ENCODE data around the gene DDX49. TPM values are rescaled to one million over a fixed set of nuclear protein-coding genes. Genes with fewer than 3 reads are reported as not detected.

The DDX49 gene
- polyA plus RNA-seq, 1 of the 3 experiments (the other 2 are of a cell fraction) = 86.8 TPM

GRCh38 chr19:18975869-18976268 lies 56.4 kb downstream of the DDX49 start:
- H3F3A ChIP-seq (replicated peaks; ENCODE audit: insufficient read depth) = peaks cover 5% of the 10 kb centered on the region
- no peak overlapping the region for H3K4me3 ChIP-seq (ENCODE audit: low read depth in 2 of 2, low read length in 1 of 2)
- no peaks in the 10 kb centered on the region for H3K9me3 ChIP-seq
- 0 out of 4 replicates have a peak, but pooled peaks cover 0 to 5% of the 10 kb centered on the region in 2 experiments for H3K4me1 ChIP-seq (ENCODE audit: control insufficient read depth in 1 of 2, insufficient read depth in 2 of 2, low read depth in 1 of 2, low read length in 1 of 2)
- H3K9me2 ChIP-seq = no peaks in the 10 kb centered on the region
- DNase-seq = no peak
- H3K79me2 ChIP-seq (ENCODE audit: insufficient read depth) = no peaks in the 10 kb centered on the region
- H3K27ac ChIP-seq (ENCODE audit: low read depth in 2 of 2, low read length in 1 of 2) = no peak overlapping the region
- 89% methylated on average over 10 of the region's 10 CpGs for WGBS (ENCODE audit: low lambda C conversion rate)
- ChIA-PET CTCF (interaction anchor here (1.3 kb wide), 1 partner anchor 11 kb away, joined by 3 read pairs; no protein-coding TSS in a partner anchor), POLR2A (no interaction called here)
- H4K20me1 ChIP-seq (ENCODE audit: insufficient read depth) = no peaks in the 10 kb centered on the region
- H3K27me3 ChIP-seq (ENCODE audit: insufficient read depth) = no peaks in the 10 kb centered on the region
- H3K4me2 ChIP-seq = no peak overlapping the region
- H3K9ac ChIP-seq = no peak overlapping the region
- TF ChIP-seq IRF3 (IDR thresholded peaks at IDR 0.05; ENCODE audit: low read depth, low read length) = no peak
- H3K36me3 ChIP-seq (replicated peaks in 1 of 2; ENCODE audit: control insufficient read depth in 1 of 2, insufficient read depth in 2 of 2, low read length in 1 of 2) = no peaks in the 10 kb centered on the region
- no peak overlapping the region for H2AFZ ChIP-seq (ENCODE audit: low read depth)

Other genes starting within 250 kb of the DDX49 start
- 2.2 and 5.0 TPM in 2 replicates for gene CRTC1, start 236.0 kb upstream of the DDX49 start, polyA plus RNA-seq (2012; rRNA removed)
- 0.26 and 0.42 TPM in 2 replicates for gene COMP, start 128.4 kb upstream of the DDX49 start, polyA plus RNA-seq (2012; rRNA removed)
- 20.3 and 33.3 TPM in 2 replicates for gene UPF1, start 87.8 kb upstream of the DDX49 start, polyA plus RNA-seq (2012; rRNA removed)
- gene CERS1, start 23.6 kb upstream of the DDX49 start, polyA plus RNA-seq (2012; rRNA removed) = 5.4 and 7.3 TPM in 2 replicates
- gene COPE, start 328 bp upstream of the DDX49 start, polyA plus RNA-seq (2012; rRNA removed) = 412 and 450 TPM in 2 replicates
- 81.0 and 83.0 TPM in 2 replicates for gene HOMER3, start 21.5 kb downstream of the DDX49 start, polyA plus RNA-seq (2012; rRNA removed)
- gene SUGP2, start 113.8 kb downstream of the DDX49 start, polyA plus RNA-seq (2012; rRNA removed) = 56.3 and 74.9 TPM in 2 replicates
- gene ARMC6, start 113.9 kb downstream of the DDX49 start, polyA plus RNA-seq (2012; rRNA removed) = 32.2 and 34.7 TPM in 2 replicates
- 4.3 and 6.1 TPM in 2 replicates for gene SLC25A42, start 144.3 kb downstream of the DDX49 start, polyA plus RNA-seq (2012; rRNA removed)
- 37.8 and 39.3 TPM in 2 replicates for gene TMEM161A, start 218.8 kb downstream of the DDX49 start, polyA plus RNA-seq (2012; rRNA removed)